ENCODE measurements around the gene UBE2D3. TPM values are rescaled to one million over a fixed set of nuclear protein-coding genes. Genes with fewer than 3 reads are reported as not detected.
A peak's percentile ranks its signal among the peaks of the same experiment; 100 is the strongest.

Gene UBE2D3
- total and polyA plus RNA-seq, 5 donors = 157 to 278 (median 258) TPM

- Histone ChIP-seq H3K4me3 (ENCODE audit: low read length) (no peak overlapping the region), H3K4me1 (ENCODE audit: control insufficient read depth, insufficient read depth, low read length) (no peaks in the 10 kb centered on the region), H3K27me3 (ENCODE audit: control insufficient read depth, insufficient read depth) (no peaks in the 10 kb centered on the region), H3K27ac (ENCODE audit: low read length) (no peak overlapping the region), H3K9me3 (ENCODE audit: control insufficient read depth, low read length) (no peaks in the 10 kb centered on the region)
- intact Hi-C loops (cut with DNase I) = no loop called here
- WGBS = 85% methylated on average over 4 of the region's 4 CpGs
- ATAC-seq (no peak), DNase-seq (no peak)
These were observed 54.5 kb downstream of the UBE2D3 start for GRCh38 chr4:102772738-102773340.

GRCh38 chr4:102764901-102765300 lies 62.5 kb downstream of the UBE2D3 start:
- 89% methylated on average over 3 of the region's 3 CpGs for WGBS
- Histone ChIP-seq H3K27ac (ENCODE audit: low read length) (no peak overlapping the region), H3K9me3 (ENCODE audit: control insufficient read depth, low read length) (no peaks in the 10 kb centered on the region), H3K27me3 (ENCODE audit: control insufficient read depth, insufficient read depth) (no peaks in the 10 kb centered on the region), H3K4me1 (ENCODE audit: control insufficient read depth, insufficient read depth, low read length) (no peaks in the 10 kb centered on the region), H3K4me3 (ENCODE audit: low read length) (no peak overlapping the region)
- intact Hi-C loops (cut with DNase I) = no loop called here
- DNase-seq (no peak), ATAC-seq (no peak)

GRCh38 chr4:102761906-102762305 lies 65.4 kb downstream of the UBE2D3 start:
- no peaks in the 10 kb centered on the region for H3K4me1 ChIP-seq (ENCODE audit: control insufficient read depth, insufficient read depth, low read length)
- DNase-seq (no peak), ATAC-seq (no peak)
- peak overlapping the region; percentile 83 for H3K4me3 ChIP-seq (ENCODE audit: low read length)
- intact Hi-C loops (cut with DNase I) = no loop called here
- WGBS = 73% methylated on average over 14 of the region's 14 CpGs
- H3K27me3 ChIP-seq (ENCODE audit: control insufficient read depth, insufficient read depth) = no peaks in the 10 kb centered on the region
- no peaks in the 10 kb centered on the region for H3K9me3 ChIP-seq (ENCODE audit: control insufficient read depth, low read length)
- no peak overlapping the region for H3K27ac ChIP-seq (ENCODE audit: low read length)

- Histone ChIP-seq H3K27me3 (ENCODE audit: control insufficient read depth, insufficient read depth) (no peaks in the 10 kb centered on the region), H3K4me1 (ENCODE audit: control insufficient read depth, insufficient read depth, low read length) (no peaks in the 10 kb centered on the region), H3K9me3 (ENCODE audit: control insufficient read depth, low read length) (no peaks in the 10 kb centered on the region), H3K4me3 (ENCODE audit: low read length) (peak overlapping the region; percentile 83), H3K27ac (ENCODE audit: low read length) (peak overlapping the region; percentile 55)
- intact Hi-C loops (cut with DNase I) = no loop called here
- WGBS = 3% methylated on average over 15 of the region's 15 CpGs
- DNase-seq = no peak
- no peak for ATAC-seq
These were observed 66.1 kb downstream of the UBE2D3 start for GRCh38 chr4:102761296-102761701.

GRCh38 chr4:102760645-102761295 lies 66.6 kb downstream of the UBE2D3 start, which contains the start of gene MANBA:
Gene MANBA, minus strand, starts transcription at chr4:102760968. Its CDS starts 74 bp downstream, at chr4:102760894.
- under 1% methylated on average over 60 of the region's 60 CpGs for WGBS
- H3K4me1 ChIP-seq (ENCODE audit: control insufficient read depth, insufficient read depth, low read length) = no peaks in the 10 kb centered on the region
- no peaks in the 10 kb centered on the region for H3K27me3 ChIP-seq (ENCODE audit: control insufficient read depth, insufficient read depth)
- H3K9me3 ChIP-seq (ENCODE audit: control insufficient read depth, low read length) = no peaks in the 10 kb centered on the region
- peak within 1 kb of the TSS; percentile 83 for H3K4me3 ChIP-seq (ENCODE audit: low read length)
- ATAC-seq (peak; percentile 99), DNase-seq (peak; percentile 86 to 94 (median 94))
- peak within 1 kb of the TSS; percentile 91 for H3K27ac ChIP-seq (ENCODE audit: low read length)
- intact Hi-C loops (cut with DNase I) = no loop called here

- 2% methylated on average over 25 of the region's 25 CpGs for WGBS
These were observed 67.3 kb downstream of the UBE2D3 start for GRCh38 chr4:102759831-102760644.

GRCh38 chr4:102758241-102759160 lies 68.8 kb downstream of the UBE2D3 start:
- 87% methylated on average over 11 of the region's 11 CpGs for WGBS
- H3K4me1 ChIP-seq (ENCODE audit: control insufficient read depth, insufficient read depth, low read length) = no peaks in the 10 kb centered on the region
- no peaks in the 10 kb centered on the region for H3K27me3 ChIP-seq (ENCODE audit: control insufficient read depth, insufficient read depth)
- no peak overlapping the region for H3K4me3 ChIP-seq (ENCODE audit: low read length)
- intact Hi-C loops (cut with DNase I) = no loop called here
- no peaks in the 10 kb centered on the region for H3K9me3 ChIP-seq (ENCODE audit: control insufficient read depth, low read length)
- DNase-seq (no peak), ATAC-seq (no peak)
- H3K27ac ChIP-seq (ENCODE audit: low read length) = no peak overlapping the region

More at GRCh38 chr4:102759831-102760644, 67.3 kb downstream of the UBE2D3 start:
- Histone ChIP-seq H3K27me3 (ENCODE audit: control insufficient read depth, insufficient read depth) (no peaks in the 10 kb centered on the region), H3K9me3 (ENCODE audit: control insufficient read depth, low read length) (no peaks in the 10 kb centered on the region), H3K4me3 (ENCODE audit: low read length) (peak overlapping the region; percentile 83), H3K27ac (ENCODE audit: low read length) (peak overlapping the region; percentile 91), H3K4me1 (ENCODE audit: control insufficient read depth, insufficient read depth, low read length) (no peaks in the 10 kb centered on the region)
- intact Hi-C loops (cut with DNase I) = no loop called here
- DNase-seq (peak in 1 of 3 donors; percentile 15), ATAC-seq (peak; percentile 70 to 79)

- no peaks in the 10 kb centered on the region for H3K4me1 ChIP-seq (ENCODE audit: control insufficient read depth, insufficient read depth, low read length)
- no peak overlapping the region for H3K27ac ChIP-seq (ENCODE audit: low read length)
- H3K9me3 ChIP-seq (ENCODE audit: control insufficient read depth, low read length) = no peaks in the 10 kb centered on the region
- no peak for ATAC-seq
- no peak for DNase-seq
- WGBS = 51% methylated on average over 1 of the region's 1 CpG
- intact Hi-C loops (cut with DNase I) = no loop called here
- no peak overlapping the region for H3K4me3 ChIP-seq (ENCODE audit: low read length)
- H3K27me3 ChIP-seq (ENCODE audit: control insufficient read depth, insufficient read depth) = no peaks in the 10 kb centered on the region
These were observed 69.7 kb downstream of the UBE2D3 start for GRCh38 chr4:102757681-102758080.

- Histone ChIP-seq H3K4me1 (ENCODE audit: control insufficient read depth, insufficient read depth, low read length) (peaks cover 3% of the 10 kb centered on the region), H3K27ac (ENCODE audit: low read length) (no peak overlapping the region), H3K27me3 (ENCODE audit: control insufficient read depth, insufficient read depth) (no peaks in the 10 kb centered on the region), H3K9me3 (ENCODE audit: control insufficient read depth, low read length) (no peaks in the 10 kb centered on the region), H3K4me3 (ENCODE audit: low read length) (no peak overlapping the region)
- intact Hi-C loops (cut with DNase I) = no loop called here
- no peak for DNase-seq
- WGBS = 94% methylated on average over 2 of the region's 2 CpGs
- no peak for ATAC-seq
These were observed 73.3 kb downstream of the UBE2D3 start for GRCh38 chr4:102754044-102754443.

GRCh38 chr4:102751941-102752340 lies 75.4 kb downstream of the UBE2D3 start:
- WGBS = 73% methylated on average over 4 of the region's 4 CpGs
- no peak for ATAC-seq

More at GRCh38 chr4:102751941-102752340, 75.4 kb downstream of the UBE2D3 start:
- intact Hi-C loops (cut with DNase I) = no loop called here
- Histone ChIP-seq H3K4me1 (ENCODE audit: control insufficient read depth, insufficient read depth, low read length) (peaks cover 5% of the 10 kb centered on the region), H3K9me3 (ENCODE audit: control insufficient read depth, low read length) (no peaks in the 10 kb centered on the region), H3K4me3 (ENCODE audit: low read length) (no peak overlapping the region), H3K27ac (ENCODE audit: low read length) (no peak overlapping the region), H3K27me3 (ENCODE audit: control insufficient read depth, insufficient read depth) (no peaks in the 10 kb centered on the region)
- no peak for DNase-seq
